ENCODE data around the gene APOB. TPM values are rescaled to one million over a fixed set of nuclear protein-coding genes. Genes with fewer than 3 reads are reported as not detected.

Gene APOB
- total and polyA plus RNA-seq, 2 of the 13 experiments (the other 11 are each of a cell fraction or from before 2014, with no cell fraction given): 1,569 to 2,515 TPM

DNA sequence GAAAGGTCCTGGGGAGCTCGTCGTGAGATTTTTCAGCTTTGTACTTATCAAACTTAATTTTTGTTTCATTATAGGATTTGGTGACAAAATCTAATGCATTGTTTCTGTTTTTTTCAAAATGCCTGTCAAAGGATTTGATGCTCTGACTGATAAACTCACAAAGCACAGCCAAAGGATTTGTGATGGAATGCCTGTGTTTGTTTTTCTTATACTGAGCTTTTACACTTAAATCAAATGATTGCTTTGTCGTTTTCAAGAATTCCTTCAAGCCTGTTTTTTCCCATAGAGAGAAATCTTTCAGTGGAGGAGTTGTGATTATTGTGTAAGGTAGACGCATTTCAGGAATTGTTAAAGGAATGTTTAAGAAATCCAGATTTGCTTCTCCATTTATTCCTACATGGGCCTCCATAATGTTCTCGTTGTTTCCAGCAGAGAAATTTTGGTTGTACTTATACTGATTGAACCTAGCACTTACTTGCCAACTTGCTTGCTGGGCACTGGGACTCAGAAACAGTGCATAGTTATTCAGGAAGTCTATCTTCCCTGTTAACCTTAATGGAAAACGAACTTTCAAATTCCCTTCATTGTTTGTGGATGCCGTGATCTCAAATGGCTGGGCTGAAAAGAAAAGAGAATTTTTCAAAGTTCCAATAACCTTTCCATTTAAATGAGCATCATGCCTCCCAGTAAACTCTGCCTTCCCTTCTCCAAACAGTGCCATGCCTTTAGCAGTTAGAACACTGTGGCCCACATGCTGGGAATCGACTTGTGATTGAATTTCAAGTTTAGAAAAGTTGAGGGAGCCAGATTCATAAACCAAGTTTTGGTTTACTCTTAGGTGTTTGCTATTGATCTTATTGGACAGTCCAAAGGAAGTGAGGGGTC, 36.5 kb downstream of the APOB start (continued):
- TF ChIP-seq ZNF746 (CRISPR knock-in tag; IDR thresholded peaks at IDR 0.05) (no peak), RFXAP (CRISPR knock-in tag; IDR thresholded peaks at IDR 0.05; ENCODE audit: borderline replicate concordance) (no peak), MTA1 (CRISPR knock-in tag; IDR thresholded peaks at IDR 0.05; ENCODE audit: borderline replicate concordance) (no peak), PHF5A (CRISPR knock-in tag; IDR thresholded peaks at IDR 0.05; ENCODE audit: low read depth, unreplicated experiment) (peak; percentile 11), ISX (CRISPR knock-in tag; conservative IDR thresholded peaks at IDR 0.05) (no peak), POLR2G (IDR thresholded peaks at IDR 0.05; ENCODE audit: low read depth, low read length) (peak; percentile 70), HOXA5 (CRISPR knock-in tag; IDR thresholded peaks at IDR 0.05) (no peak), HNRNPK (IDR thresholded peaks at IDR 0.05; ENCODE audit: low read depth, low read length, poor library complexity, severe bottlenecking) (no peak), SUZ12 (IDR thresholded peaks at IDR 0.05; ENCODE audit: low read depth, low read length) (no peak), ZNF816 (CRISPR knock-in tag; IDR thresholded peaks at IDR 0.05; ENCODE audit: borderline replicate concordance) (peak; percentile 79; the same call in 1 of the 2 replicates), ZNF260 (CRISPR knock-in tag; IDR thresholded peaks at IDR 0.05; ENCODE audit: borderline replicate concordance, low read depth) (no peak), CCDC6 (CRISPR knock-in tag; IDR thresholded peaks at IDR 0.05) (no peak), CHD4 (IDR thresholded peaks at IDR 0.05; ENCODE audit: borderline replicate concordance, low read length) (no peak), PHB2 (IDR thresholded peaks at IDR 0.05; ENCODE audit: partially characterized antibody) (no peak)
- TF ChIP-seq, protein P1, sequence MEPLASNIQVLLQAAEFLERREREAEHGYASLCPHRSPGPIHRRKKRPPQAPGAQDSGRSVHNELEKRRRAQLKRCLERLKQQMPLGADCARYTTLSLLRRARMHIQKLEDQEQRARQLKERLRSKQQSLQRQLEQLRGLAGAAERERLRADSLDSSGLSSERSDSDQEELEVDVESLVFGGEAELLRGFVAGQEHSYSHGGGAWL (CRISPR knock-in tag; IDR thresholded peaks at IDR 0.05): no peak
- TF ChIP-seq, protein P2, sequence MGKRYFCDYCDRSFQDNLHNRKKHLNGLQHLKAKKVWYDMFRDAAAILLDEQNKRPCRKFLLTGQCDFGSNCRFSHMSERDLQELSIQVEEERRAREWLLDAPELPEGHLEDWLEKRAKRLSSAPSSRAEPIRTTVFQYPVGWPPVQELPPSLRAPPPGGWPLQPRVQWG (CRISPR knock-in tag; IDR thresholded peaks at IDR 0.05; ENCODE audit: borderline replicate concordance, low read depth): no peak
- TF ChIP-seq, protein P3, sequence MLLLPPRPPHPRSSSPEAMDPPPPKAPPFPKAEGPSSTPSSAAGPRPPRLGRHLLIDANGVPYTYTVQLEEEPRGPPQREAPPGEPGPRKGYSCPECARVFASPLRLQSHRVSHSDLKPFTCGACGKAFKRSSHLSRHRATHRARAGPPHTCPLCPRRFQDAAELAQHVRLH (CRISPR knock-in tag; IDR thresholded peaks at IDR 0.05; ENCODE audit: borderline replicate concordance, low read depth): no peak
- TF ChIP-seq, protein P4, sequence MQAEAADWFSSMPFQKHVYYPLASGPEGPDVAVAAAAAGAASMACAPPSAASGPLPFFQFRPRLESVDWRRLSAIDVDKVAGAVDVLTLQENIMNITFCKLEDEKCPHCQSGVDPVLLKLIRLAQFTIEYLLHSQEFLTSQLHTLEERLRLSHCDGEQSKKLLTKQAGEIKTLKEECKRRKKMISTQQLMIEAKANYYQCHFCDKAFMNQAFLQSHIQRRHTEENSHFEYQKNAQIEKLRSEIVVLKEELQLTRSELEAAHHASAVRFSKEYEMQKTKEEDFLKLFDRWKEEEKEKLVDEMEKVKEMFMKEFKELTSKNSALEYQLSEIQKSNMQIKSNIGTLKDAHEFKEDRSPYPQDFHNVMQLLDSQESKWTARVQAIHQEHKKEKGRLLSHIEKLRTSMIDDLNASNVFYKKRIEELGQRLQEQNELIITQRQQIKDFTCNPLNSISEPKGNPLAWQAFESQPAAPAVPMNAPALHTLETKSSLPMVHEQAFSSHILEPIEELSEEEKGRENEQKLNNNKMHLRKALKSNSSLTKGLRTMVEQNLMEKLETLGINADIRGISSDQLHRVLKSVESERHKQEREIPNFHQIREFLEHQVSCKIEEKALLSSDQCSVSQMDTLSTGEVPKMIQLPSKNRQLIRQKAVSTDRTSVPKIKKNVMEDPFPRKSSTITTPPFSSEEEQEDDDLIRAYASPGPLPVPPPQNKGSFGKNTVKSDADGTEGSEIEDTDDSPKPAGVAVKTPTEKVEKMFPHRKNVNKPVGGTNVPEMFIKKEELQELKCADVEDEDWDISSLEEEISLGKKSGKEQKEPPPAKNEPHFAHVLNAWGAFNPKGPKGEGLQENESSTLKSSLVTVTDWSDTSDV (CRISPR knock-in tag; IDR thresholded peaks at IDR 0.05): no peak
- TF ChIP-seq, protein P5, sequence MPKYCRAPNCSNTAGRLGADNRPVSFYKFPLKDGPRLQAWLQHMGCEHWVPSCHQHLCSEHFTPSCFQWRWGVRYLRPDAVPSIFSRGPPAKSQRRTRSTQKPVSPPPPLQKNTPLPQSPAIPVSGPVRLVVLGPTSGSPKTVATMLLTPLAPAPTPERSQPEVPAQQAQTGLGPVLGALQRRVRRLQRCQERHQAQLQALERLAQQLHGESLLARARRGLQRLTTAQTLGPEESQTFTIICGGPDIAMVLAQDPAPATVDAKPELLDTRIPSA (CRISPR knock-in tag; IDR thresholded peaks at IDR 0.05; ENCODE audit: borderline replicate concordance): no peak
- TF ChIP-seq, protein P6, sequence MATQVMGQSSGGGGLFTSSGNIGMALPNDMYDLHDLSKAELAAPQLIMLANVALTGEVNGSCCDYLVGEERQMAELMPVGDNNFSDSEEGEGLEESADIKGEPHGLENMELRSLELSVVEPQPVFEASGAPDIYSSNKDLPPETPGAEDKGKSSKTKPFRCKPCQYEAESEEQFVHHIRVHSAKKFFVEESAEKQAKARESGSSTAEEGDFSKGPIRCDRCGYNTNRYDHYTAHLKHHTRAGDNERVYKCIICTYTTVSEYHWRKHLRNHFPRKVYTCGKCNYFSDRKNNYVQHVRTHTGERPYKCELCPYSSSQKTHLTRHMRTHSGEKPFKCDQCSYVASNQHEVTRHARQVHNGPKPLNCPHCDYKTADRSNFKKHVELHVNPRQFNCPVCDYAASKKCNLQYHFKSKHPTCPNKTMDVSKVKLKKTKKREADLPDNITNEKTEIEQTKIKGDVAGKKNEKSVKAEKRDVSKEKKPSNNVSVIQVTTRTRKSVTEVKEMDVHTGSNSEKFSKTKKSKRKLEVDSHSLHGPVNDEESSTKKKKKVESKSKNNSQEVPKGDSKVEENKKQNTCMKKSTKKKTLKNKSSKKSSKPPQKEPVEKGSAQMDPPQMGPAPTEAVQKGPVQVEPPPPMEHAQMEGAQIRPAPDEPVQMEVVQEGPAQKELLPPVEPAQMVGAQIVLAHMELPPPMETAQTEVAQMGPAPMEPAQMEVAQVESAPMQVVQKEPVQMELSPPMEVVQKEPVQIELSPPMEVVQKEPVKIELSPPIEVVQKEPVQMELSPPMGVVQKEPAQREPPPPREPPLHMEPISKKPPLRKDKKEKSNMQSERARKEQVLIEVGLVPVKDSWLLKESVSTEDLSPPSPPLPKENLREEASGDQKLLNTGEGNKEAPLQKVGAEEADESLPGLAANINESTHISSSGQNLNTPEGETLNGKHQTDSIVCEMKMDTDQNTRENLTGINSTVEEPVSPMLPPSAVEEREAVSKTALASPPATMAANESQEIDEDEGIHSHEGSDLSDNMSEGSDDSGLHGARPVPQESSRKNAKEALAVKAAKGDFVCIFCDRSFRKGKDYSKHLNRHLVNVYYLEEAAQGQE (IDR thresholded peaks at IDR 0.05; ENCODE audit: borderline replicate concordance in 1 of 2, low read depth in 1 of 2, low read length in 2 of 2): peak in 1 of 2 experiments; percentile 10; a peak in 1 of 4 replicates

All from HepG2 (cell line).